ENCODE data around the gene M6PR.
A peak's percentile ranks its signal among the peaks of the same experiment; 100 is the strongest.

The M6PR gene

DNA sequence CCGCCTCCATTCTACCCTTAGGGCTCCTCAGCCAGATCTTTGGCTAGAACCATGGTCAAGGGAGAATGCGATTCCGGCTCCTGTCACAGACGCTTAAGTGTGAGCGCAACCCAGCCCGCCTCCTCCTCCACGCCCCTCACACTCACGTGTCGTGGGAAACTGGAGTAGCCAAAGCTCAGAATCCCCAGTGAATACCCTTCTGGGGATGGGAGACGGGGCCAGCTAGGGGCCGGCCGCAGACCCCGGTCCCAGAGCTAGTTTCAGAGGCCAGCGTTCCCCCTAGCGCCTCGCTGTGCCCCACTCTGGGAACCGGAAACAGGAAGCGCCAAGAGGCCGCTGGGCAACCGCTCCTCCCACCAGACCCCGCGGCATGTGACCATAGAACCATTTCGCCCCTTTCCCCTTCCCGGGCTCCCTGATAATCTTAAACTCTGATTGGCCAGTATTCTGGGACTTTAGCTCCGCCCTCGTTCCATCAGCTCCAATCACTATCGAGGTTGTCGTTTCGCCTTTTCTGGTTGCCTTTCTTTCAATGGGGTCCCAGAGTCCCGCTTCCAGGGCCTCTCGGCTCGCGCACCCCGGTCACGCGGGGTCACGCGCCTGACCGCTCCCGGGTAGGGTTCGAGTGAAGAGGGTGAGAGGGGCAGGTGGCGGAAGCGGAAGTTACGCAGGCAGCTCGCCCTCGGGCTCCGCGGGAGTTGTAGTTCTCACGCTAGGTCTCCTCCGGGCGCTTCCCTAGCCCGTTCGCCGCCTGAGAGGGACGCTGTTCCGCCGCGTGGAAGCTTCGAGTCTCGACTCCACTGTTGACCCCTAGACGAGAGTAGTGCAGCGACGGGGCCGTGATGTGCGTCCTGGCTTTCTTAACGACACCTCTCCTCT, at the start of gene M6PR:
Gene M6PR (minus strand): TSS at position 304 of the 879 bp plus-strand sequence. CDS start 3,241 bp downstream, outside the sequence.
- DNase-seq, result peak; percentile 98

DNA sequence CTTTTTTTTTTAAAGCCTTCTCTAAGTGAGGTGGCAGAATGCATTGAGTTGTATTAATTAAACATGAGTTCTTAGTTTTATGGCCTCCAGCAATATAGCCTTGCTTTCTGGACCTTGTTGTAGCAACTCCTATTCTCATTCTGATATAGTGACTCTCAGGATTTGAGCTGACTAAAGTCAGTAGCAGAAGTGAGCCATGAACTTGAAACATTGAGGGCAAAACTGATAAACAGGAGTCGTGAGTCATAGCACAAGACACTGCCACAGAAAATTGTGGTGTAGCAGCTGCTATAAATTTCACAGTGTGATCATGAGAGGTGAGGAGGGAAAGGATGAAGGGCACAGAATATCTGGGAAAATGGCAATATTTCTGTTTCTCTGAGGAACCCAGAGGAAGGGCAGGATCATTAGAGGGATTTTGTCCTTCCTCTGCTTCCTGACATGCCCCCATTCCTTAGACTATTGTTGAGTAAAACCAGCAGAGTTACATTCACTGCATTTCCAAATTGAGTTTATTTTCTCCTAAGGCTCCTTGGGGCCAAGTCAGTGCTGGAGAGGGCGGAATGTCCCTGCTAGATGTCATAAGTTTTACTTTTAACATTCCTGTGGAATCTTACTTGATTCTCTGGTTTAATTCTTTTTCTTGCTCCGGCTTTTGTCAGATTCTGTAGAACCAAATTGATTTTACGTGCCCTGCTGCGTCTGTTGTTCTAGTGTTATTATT, 47.4 kb upstream of the M6PR start:
- no peak for DNase-seq

DNA sequence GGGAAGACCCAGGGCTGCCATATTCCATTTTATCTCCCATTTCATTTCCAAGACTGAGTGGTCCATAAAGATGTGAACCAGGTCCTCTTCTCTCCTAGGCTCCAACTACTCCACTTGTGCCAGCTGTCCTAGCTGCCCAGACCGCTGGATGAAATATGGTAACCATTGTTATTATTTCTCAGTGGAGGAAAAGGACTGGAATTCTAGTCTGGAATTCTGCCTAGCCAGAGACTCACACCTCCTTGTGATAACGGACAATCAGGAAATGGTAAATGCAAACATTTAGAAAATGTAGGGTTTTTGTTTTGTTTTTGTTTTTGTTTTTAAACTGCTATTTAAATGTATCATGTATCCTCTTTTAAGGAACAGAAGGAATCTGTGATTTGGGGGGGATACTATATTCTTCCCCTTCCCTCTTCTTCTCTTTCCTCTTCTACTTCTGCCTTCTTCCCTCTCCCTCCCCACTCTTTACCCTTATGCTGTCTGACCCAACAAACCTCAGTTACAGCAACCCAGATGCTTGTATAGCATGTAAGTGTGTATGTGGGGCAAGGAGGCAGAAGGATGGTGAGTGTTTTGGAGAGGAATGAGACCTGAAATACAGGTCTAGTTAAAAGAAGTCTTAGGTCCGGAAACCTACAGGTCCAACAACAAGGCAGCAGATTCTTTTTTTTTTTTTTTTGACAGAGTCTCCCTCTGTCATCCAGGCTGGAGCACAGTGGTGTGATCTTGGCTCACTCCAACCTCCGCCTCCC, 45.8 kb upstream of the M6PR start:
- DNase-seq, result no peak

DNA sequence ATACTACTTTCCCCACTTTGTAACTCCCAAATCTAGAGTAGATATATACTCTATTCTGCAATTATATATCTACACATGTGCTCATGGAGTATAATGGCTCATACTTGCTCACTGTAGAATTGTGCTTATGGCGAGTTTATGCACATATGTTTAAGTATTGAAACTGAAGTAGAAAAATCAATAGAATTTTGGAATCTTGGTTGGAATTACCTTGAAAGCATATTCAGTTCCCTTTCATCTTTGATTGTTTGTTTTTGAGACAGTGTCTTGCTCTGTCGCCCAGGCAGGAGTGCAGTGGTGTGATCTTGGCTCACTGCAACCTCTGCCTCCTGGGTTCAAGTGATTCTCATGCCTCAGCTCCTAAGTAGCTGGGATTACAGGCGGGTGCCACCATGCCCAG, 44.4 kb upstream of the M6PR start:
- DNase-seq, result no peak

DNA sequence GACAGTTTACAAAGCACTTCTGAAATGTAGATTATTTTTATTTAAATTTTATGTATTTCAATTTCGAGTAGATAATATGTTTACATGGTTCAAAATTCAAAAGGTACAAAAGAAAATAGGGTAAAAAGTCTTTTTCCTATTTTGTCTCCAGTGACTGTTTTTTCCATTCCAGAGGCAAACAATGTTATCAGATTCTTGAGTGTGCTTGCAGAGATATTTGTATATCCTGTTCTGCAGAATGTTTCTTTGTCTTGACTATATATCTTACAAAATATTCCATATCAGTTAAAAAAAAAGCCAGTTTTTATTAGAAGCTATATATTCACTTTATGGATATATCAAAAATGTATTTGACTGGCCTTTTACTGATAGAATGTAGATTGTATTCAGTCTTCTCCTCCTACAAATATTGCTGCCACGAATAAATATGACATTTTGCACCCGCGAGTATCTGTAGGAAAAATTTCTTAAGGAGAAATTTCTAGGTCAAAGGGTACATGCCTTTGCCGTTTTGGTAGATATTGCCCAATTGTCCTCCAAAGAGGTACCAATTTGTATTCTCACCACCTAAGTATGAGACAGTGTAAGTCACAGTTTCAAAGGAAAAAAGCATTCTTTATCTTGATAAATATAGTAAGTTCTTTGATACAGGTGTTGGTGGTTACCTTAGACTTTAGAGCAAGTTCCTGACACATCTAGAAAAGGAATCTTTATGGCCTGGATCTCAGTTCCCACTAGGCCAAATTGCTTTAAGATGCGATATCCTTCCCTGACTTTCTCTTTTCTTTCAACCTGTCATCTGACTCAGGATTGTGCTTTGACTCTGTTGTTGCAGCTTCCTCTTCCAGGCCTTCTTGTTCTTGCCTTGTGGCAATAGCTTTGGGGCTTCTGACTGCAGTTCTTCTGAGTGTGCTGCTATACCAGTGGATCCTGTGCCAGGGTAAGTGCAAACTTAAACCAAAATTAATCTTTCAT, 42.2 kb upstream of the M6PR start:
- no peak for DNase-seq

DNA sequence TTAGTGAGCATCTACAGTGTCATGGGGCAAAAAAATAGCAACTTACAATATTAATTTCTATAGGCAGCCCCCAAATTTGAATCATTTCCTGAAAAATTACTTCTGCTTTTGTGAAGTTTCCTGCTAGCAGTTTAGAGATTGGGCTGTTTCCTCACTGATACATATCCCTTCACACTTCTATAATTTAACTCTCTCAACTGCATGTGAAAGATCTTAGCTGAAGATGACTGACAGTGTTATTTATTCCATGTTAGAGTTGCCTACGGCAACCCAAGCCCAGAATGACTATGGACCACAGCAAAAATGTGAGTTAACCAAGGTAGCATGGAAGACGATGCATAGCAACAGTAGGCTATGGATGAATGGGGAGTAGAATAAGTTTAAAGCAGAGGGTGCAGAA, 40.0 kb upstream of the M6PR start, which contains the start of gene KLRG1:
Gene KLRG1 (plus strand): TSS at position 134 of the 400 bp plus-strand sequence. CDS start 90 bp downstream, at position 224.
- no peak for DNase-seq

DNA sequence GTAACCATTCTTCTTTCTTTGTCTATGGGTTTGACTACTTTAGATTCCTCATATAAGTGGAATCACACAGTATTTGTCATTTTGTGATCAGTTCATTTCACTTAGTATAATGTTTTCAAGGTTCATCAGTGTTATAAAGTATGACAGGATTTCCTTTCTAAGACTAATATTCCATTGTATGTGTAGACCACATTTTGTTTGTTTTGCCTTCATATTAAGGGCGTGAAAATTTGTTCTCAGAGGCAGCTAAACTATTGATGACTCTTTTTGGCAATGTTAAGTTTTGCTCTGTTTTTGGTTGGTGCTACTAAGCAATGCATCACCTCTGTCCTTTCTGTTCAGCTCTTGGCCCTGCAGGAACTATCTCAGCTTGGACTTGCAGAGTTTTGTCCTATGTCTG, 38.2 kb upstream of the M6PR start:
- DNase-seq, result no peak

DNA sequence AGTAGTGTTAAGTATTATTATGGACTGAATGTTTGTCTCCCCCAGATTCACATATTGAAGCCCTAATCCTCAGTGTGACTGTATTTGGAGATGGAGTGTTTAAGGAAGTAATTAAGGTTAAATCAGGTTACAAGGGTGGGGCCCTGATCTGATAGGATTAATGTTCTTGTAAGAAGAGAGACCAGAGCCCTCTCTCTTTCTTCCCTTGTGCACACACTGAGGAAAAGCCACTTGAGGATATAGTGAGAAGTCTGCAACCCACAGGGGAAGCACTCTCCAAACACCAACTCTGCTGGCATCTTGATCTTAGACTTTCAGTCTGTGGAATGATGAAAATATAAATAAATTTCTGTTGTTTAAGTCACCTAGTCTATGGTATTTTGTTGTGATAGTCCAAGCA, 37.7 kb upstream of the M6PR start:
- no peak for DNase-seq

DNA sequence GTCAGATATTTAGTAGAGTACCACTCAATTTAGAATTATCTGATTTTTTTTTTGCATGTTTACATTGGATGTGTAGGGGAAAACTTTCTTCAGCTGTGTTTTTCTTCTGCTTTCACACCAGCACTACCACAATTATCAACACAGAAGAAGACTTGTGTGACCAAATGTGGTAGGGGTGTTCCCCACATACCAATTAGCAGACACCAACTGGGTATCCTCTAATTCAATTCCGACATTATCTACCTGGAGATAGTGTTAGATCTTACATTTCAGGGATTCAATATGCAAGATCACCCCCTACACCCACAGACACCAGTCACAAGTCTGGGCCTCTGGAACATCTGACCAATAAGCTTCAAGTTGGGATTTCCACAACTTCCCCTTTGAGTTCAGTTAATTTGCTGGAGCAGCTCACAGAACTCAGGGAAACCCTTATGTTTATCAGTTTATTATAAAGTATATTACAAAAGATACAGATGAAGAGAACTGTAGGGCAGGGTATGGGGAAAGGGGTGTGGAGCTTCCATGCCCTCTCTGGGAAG, 35.8 kb upstream of the M6PR start:
- DNase-seq, result no peak

DNA sequence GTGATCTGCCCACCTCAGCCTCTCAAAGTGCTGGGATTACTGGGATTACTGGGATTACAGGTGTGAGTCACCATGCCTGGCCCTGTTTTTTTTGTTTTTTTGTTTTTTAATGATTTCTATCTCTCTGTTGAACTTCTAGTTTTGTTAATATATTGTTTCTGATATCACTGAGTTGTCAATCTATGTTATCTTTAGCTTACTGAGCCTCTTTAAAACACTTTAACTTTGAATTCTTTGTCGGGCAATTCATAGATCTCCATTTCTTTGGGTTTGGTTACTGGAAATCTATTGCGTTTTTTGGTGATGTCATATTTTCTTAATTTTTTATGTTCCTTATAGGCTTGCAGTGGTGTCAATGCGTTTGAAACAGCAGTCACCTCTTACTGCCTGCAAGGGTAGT, 30.7 kb upstream of the M6PR start:
- DNase-seq, result no peak

DNA sequence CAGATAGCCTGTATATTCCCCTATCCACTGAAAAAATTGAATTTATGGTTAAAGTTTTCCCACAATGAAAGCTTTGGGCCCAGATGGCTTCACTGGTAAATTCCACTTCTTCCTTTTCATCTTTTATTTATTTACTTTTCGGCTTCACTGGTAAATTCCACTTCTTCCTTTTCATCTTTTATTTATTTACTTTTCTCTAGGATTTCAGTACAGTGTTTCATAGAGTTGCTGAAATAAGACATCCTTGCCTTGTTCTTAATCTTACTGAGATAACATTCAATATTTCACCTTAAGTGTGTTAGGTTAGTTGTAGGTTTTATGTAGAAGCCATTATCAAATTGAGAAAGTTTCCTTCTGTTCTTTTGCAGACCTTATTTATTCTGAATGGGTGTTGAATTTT, 21.0 kb upstream of the M6PR start:
- DNase-seq, result no peak

DNA sequence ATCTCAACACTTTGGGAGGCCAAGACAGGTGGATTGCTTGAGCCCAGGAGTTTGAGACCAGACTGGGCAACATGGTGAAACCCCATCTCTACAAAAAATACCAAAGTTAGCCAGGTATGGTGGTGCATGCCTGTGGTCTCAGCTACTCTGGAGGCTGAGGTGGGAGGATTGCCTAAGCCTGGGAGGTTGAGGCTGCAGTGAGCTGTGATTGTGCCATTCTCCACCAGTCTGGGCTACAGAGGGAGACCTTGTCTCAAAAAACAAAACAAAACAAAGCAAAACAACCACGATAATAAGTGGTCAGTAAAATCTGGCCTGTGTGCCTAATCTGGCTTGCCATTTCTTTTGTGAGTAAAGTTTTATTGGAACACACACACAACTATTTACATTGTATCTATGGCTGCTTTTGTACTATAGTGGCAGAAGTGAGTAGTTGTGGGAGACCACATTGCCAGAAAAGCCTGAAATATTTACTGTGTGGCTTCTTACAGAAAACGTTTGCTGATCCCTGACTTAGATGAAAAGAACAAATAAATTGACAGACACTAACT, 20.5 kb upstream of the M6PR start:
- no peak for DNase-seq

DNA sequence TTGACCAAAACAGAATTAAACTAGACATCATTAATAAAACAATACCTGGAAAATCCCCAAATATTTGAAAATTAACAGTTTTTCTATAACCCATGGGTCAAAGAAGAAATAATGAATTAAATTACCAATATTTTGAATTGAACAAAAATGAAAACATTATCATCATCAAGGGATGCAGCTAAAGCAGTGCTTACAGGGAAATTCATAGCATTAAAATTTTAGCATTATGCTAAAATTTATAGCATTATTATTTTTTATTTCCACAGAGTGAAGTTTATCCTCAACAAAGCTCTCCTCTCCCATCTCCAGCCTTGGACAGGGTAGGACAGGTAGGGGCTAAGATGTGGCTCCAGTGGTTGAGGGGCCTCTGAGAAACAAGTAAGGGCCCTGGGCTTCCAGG, 19.3 kb upstream of the M6PR start:
- DNase-seq, result no peak

DNA sequence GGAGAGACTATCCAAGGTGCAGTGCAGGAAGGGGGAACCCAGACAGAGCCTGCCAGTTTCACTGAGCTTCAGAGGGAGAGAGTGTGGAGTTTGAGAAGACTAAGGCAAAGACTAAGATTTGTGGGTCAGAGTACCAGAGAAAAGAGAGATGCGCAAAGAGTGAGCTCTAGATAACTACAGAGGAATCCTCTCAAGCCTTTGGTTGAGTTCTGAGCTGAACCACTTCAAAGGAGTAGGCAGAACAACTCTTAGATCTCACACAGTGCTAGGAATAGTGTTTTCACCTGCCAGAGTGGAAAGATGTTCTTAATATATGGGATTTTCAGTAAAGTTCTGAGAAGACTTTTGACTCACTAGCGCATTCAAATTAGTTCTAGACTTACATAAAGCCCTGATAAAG, 10.7 kb upstream of the M6PR start:
- DNase-seq, result no peak

DNA sequence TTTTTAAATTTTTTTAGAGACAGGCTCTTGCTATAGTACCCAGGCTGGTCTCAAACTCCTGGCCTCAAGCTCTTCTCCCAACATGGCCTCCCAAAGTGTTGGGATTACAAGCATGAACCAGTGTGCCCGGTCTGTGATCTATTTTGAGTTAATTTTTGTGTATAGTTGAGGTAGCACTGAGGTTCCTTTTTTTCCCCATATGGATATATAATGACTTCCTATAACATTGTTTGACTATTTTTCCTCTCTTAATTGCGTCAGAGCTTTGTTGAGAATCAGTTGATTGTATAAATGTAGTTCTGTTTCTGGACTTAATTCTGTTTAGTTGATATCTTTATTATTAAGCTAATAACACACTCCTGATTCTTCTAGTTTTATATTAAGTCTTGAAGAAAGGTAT, 8.6 kb upstream of the M6PR start:
- DNase-seq, result no peak

DNA sequence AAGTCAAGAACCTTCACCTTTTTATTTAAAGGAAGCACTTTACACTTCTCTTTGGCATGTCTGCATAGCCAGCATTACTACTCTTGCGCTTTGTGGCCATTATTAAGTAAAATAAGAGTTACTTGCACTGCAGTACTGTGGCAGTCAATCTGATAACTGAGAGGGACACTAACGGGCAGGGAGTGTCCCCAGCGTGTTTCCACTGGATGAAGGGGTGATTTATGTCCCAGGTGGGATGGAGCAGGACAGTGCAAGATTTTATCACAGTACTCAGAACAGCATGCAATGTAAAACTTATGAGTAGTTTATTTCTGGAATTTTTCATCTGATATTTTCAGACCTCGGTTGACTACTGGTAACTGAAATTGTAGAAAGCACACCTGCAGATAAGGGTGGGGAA, 8.1 kb upstream of the M6PR start:
- no peak for DNase-seq

DNA sequence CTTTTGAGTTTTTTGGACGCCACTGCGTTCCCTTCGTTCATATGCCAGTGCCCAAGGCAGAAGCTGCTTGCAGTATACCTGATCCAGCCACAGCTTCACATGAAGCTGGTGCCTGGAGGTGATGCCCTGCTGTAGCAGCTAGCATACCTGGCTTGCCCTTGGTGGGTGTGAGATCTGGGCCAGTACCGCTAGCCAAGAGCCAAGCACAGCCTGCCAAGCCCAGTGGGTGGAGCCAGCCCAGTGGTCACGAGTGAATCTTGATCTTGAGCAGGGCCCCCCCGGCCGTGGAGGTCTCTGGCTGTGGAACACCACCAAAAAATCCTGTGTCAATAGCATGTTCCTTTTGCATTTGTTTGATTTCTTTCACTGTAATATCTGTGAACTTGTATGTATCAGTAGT, 7.3 kb upstream of the M6PR start:
- no peak for DNase-seq

DNA sequence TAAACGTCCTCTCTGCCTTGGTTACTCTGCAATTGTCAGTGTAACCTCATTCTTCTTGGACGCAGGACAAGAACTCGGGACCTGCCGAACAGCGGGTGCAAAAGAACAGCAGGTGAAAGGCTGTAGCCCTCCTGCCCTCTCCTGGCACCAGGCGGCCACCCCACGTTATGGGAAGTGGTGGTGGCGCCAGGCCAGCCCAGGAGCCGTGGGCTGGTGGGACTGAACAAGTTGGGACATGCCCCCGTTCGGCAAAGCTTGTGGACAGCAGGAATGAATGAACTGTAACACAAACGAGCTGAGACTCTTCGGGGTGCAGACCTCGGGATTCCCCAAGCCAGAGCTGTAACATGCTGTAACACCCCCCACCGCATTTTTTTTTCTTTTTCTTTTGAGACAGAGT, 6.6 kb upstream of the M6PR start:
- DNase-seq, result no peak

DNA sequence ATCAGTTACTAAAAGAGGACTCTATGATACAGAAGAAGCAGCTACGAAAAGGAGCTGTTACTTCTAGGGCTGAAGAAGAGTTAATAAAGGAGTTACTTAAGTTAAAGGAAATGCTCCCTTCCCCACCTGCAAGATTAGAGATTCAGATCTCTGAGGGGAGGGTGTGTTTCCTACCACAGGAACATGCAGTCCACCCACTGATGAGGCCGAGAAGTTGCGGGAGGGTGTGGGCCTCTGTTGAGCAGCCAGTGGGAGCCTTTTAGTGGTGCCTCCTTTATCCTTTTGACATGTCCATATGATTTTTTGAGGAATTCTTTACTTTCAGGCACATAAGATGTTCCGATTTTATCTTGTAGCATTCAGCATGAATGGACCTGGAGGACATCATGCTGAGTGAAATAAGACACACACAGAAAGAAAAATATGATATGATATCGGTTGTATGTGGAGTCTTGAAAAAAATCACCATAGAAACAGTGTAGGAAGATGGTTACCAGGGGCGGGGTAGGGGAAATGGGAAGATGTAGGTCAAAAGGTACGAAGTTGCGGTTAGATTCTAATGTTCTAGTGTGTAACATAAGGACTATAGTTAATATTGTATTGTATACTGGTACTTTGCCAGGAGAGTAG, 4.4 kb upstream of the M6PR start:
- no peak for DNase-seq

DNA sequence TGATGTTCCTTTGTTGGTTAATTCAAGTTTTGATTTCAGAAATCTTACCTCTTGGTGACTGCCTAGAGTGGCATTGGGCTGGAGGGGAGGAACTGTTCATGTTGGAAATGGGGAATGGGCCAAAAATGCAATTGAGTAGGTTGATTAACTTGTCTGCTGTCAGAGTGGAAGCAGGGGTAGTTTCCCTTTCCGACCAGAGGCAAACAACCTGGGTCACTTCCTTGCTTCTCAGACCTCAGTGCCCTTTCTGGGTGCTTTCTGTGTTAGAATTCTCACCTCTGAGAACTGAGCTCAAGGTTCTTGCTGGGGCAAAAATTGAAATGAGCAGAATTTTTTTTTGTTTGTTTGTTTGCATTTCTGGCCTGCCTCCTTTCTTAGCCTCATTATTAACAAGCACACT, 2.3 kb upstream of the M6PR start:
- DNase-seq, result no peak
